Middle frontal gyrus (tissue), 1 donor: Measurements from ENCODE around the gene IER3.
"Not testable (repeated sequence)": the region's sequence is repeated elsewhere in the genome, so short reads cannot be mapped to it uniquely, and the experiment has no call there.

Experiments used
- DNase-seq: peaks from one replicate; pipeline ENCODE4 v3.0.0-alpha.2; 2015; ENCODE audit warnings: low spot score; ENCODE audit errors: extremely low spot score

Gene IER3

GRCh38 chr6:30724906-30725667 lies 19.3 kb downstream of the IER3 start:
- no peak for DNase-seq

- DNase-seq = not testable (repeated sequence)
These were observed 20.3 kb downstream of the IER3 start for GRCh38 chr6:30723843-30724741.

GRCh38 chr6:30723159-30723842 lies 21.0 kb downstream of the IER3 start:
- DNase-seq = not testable (repeated sequence)

GRCh38 chr6:30722280-30723112 lies 21.9 kb downstream of the IER3 start:
- peak; percentile 71 for DNase-seq

GRCh38 chr6:30722025-30722279 lies 22.4 kb downstream of the IER3 start:
- DNase-seq = not testable (repeated sequence)

- DNase-seq = peak; percentile 86
These were observed 22.9 kb downstream of the IER3 start for GRCh38 chr6:30721198-30722024.

DNA sequence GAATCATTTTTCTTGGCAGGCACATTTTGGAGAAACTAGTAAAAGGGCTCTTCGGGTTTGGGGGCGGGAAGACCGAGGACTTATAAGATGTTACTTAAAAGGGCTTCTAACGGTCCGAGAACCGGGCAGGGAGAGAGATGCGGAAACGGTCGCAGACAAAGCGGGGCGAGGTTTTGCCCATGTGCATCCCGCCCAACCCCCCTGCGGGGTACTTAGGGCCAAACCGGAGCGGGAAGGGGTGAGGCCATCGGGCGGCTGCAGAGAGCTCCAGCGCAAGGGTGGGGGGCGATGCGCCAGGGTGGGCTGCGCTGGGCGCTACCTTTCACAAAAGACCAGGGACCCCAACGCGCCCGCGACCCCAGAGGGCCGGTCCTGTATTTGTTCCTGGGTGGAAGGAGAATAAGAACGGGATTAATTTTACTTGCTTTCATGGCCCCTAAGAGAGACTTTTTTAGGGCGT lies 23.6 kb downstream of the IER3 start:
- no peak for DNase-seq

DNA sequence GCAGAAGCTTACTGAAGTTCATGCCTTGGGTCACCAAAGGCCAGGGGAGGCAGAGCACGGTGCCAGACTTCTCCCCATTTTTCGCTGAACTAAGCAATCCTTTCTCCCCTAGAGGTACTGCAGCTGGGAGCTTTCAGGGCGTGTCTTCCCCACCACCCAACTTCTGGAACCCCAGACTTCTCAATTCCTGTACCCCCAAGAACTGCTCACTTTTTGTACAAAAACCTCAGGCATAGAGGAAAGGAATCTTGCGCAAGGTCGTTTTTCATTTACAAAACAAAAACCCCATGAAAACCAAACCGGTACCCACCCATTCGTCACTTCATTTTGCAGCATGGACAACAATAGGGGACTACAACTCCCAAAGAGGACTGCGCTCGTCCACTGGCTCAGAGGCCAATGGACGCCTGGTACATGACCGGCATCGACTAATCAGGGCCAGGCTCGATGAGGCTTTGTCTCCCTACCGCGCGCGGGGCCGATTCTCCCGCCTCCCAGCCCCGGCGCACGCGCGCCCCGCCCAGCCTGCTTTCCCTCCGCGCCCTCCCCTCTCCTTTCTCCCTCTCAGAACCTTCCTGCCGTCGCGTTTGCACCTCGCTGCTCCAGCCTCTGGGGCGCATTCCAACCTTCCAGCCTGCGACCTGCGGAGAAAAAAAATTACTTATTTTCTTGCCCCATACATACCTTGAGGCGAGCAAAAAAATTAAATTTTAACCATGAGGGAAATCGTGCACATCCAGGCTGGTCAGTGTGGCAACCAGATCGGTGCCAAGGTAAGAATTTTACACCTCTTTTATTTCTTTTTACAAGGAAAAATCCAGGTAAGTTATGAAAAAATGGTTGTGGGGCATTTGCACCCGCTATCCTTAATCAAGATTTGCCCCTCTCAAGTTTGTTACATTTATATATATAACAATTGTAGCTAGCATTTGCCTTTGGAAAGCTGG lies 24.3 kb downstream of the IER3 start, which contains the start of gene TUBB:
TUBB (plus strand) TSS at position 562 of the 947 bp plus-strand sequence; CDS start at position 717, 155 bp downstream.
- DNase-seq = peak; percentile 96

GRCh38 chr6:30719356-30719755 lies 25.0 kb downstream of the IER3 start:
- no peak for DNase-seq

- not testable (repeated sequence) for DNase-seq
These were observed 26.3 kb downstream of the IER3 start for GRCh38 chr6:30717845-30718720.

- DNase-seq = peak; percentile 98
These were observed 27.1 kb downstream of the IER3 start, which contains the start of gene MDC1 for GRCh38 chr6:30717129-30717844. MDC1 (minus strand) TSS chr6:30717281; CDS start chr6:30715175, 2,106 bp downstream.

GRCh38 chr6:30716879-30717128 lies 27.5 kb downstream of the IER3 start:
- DNase-seq = no peak

DNA sequence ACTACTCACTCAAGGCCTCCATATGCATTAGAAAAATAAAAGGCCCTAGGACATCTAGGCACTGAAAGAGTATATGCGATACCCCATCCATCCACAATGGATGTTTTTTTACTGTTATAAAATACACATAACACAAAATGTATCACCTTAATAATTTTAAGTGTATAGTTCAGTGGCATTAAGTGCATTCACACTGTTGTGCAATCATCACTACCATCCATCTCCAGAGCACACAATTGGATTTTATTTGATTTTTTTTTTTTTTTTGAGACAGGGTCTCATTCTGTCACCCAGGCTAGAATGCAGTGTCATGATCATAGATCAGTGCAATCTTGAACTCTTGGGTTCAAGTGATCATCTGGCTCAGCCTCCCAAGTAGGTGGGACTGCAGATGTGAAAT lies 30.1 kb downstream of the IER3 start:
- no peak for DNase-seq

- no peak for DNase-seq
These were observed 31.9 kb downstream of the IER3 start for GRCh38 chr6:30712441-30712945.

DNA sequence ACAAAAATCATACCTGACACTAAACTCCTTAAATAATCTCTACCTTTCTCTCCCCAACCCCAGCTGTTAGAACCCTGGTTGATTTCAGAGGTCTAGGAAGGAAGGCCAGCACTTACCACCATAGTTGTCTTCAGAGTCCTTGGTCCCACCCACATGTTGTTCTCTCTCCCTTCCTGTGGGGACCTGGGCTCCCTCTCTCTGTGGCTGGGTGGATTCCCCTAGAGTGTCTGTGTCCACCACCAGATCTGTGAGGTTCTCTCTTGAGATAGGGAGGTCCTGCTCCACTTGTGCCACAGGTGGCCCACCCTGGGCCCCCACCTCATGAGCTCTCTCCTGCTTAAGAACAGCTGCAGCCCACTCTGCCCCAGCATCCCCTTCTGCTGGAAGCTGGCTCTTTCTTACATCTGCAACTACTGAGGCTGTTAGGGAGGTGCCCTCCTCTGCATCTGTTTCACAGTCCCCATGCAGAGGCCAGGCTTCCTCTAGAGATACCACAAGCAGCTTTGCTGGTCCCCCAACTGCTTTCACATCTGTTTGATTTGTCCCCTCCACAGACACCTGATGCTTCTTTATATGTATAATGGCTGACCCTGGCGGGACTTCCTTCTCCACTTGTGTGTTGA lies 32.5 kb downstream of the IER3 start:
- no peak for DNase-seq

DNA sequence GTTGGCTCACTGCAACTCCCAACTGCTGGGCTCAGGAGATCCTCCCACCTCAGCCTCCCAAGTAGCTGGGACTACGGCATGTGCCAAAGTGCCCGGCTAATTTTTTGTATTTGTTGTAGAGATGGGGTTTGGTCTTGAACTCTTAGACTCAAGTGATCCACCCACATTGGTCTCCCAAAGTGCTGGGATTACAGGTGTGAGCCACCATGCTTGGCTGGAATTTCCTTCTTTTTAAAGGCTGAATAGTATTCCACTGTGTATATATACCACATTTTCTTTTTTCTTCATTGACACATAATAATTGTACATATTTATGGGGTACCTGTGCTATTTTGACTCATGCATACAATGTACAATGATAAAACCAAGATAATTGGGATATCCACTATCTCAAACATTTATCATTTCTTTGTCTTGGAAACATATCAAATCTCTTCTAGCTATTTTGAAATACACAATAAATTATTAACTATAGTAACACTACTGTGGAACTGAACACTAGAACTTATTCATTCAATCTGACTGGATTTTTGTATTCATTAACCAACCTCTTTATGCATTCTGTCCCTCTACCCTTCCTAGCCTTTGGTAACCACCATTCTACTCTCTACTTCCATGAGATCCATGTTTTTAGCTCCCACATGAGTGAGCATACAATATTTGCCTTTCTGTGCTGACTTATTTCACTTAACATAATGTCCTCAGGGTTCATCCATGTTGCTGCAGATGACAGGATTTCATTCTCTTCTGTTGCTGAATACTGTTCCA lies 35.1 kb downstream of the IER3 start:
- no peak for DNase-seq
